HG03521 (cell line): Measurements from ENCODE around the gene PNPLA8.
"Not testable (repeated sequence)": the region's sequence is repeated elsewhere in the genome, so short reads cannot be mapped to it uniquely, and the experiment has no call there.

Source experiments
- ATAC-seq: cut with Tn5 transposase; IDR thresholded peaks from one replicate; pipeline ENCODE4 v1.9.1; 2021; ENCODE audit warnings: mild to moderate bottlenecking, moderate library complexity; ENCODE audit not compliant: unreplicated experiment

The PNPLA8 gene

GRCh38 chr7:108529341-108529740 lies 3.4 kb upstream of the PNPLA8 start:
- ATAC-seq: no peak

GRCh38 chr7:108528183-108528712 lies 2.3 kb upstream of the PNPLA8 start:
- ATAC-seq: no peak

GRCh38 chr7:108526768-108527017 lies 758 bp upstream of the PNPLA8 start:
- ATAC-seq: no peak

GRCh38 chr7:108525327-108525984 lies 479 bp downstream of the PNPLA8 start:
- peak; percentile 29 for ATAC-seq

- no peak for ATAC-seq
Observed at GRCh38 chr7:108522780-108523179, 3.2 kb downstream of the PNPLA8 start.

- no peak for ATAC-seq
Observed at GRCh38 chr7:108517951-108518350, 8.0 kb downstream of the PNPLA8 start.

- ATAC-seq: no peak
Observed at GRCh38 chr7:108515630-108516029, 10.3 kb downstream of the PNPLA8 start.

- no peak for ATAC-seq
Observed at GRCh38 chr7:108515013-108515412, 10.9 kb downstream of the PNPLA8 start.

- ATAC-seq: no peak
Observed at GRCh38 chr7:108511939-108512338, 14.0 kb downstream of the PNPLA8 start.

- ATAC-seq: not testable (repeated sequence)
Observed at GRCh38 chr7:108504576-108504975, 21.4 kb downstream of the PNPLA8 start.

- ATAC-seq: peak; percentile 90
Observed at GRCh38 chr7:108503112-108504026, 22.6 kb downstream of the PNPLA8 start.

- no peak for ATAC-seq
Observed at GRCh38 chr7:108499566-108499965, 26.4 kb downstream of the PNPLA8 start.

GRCh38 chr7:108498481-108498880 lies 27.5 kb downstream of the PNPLA8 start:
- no peak for ATAC-seq

- peak; percentile 87 for ATAC-seq
Observed at GRCh38 chr7:108497082-108497725, 28.7 kb downstream of the PNPLA8 start.

GRCh38 chr7:108492742-108493141 lies 33.2 kb downstream of the PNPLA8 start:
- ATAC-seq: no peak

GRCh38 chr7:108488768-108489538 lies 37.0 kb downstream of the PNPLA8 start:
- ATAC-seq: no peak

- ATAC-seq: no peak
Observed at GRCh38 chr7:108487646-108488045, 38.3 kb downstream of the PNPLA8 start.

GRCh38 chr7:108486291-108486966 lies 39.5 kb downstream of the PNPLA8 start:
- ATAC-seq: no peak

- ATAC-seq: no peak
Observed at GRCh38 chr7:108484137-108484536, 41.8 kb downstream of the PNPLA8 start.

- ATAC-seq: no peak
Observed at GRCh38 chr7:108480311-108480710, 45.6 kb downstream of the PNPLA8 start.
